Measurements from ENCODE around the gene C4orf54.

Gene C4orf54

DNA sequence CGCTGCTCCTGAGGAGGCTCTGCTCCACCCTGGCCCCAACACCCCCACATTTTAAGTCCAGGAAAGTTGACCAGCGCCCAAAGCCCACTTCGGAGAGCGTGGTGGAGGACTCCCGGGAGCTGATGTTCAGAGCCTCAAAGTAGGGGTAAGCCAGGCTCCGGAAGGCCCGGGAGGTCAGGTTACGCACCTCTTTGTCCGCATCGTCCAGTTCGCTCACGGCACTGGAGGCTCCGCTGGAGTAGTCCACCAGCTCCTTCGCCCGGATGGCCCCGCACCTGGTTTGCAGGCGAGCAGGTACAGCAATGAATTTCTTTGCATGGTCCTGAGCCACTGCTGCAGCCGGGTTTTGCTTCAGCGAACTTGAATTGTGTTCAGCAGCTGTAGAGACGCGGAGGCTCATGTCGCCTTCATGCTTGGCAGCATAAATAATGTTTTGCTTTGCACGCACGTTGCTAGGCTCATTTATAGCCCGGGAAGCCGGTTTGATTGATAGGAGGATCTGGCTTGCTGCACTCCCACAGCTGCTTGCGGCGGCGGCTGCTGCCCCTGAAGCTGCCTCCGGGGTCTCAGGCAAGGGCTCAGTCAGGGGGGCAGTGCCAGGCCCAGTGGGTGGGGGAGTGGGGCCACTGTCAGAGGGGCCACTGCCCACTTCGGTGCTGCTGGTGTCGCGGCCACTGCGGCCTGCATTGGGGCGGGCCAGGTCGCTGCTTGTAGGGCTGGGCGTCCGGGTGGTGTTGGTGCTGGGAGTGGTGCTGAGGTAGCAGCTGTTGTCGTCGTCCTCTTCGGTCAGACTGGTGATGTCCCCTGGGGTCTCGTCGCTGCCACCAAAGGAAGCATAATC, 4.8 kb downstream of the C4orf54 start:
- DNase-seq = no peak

DNA sequence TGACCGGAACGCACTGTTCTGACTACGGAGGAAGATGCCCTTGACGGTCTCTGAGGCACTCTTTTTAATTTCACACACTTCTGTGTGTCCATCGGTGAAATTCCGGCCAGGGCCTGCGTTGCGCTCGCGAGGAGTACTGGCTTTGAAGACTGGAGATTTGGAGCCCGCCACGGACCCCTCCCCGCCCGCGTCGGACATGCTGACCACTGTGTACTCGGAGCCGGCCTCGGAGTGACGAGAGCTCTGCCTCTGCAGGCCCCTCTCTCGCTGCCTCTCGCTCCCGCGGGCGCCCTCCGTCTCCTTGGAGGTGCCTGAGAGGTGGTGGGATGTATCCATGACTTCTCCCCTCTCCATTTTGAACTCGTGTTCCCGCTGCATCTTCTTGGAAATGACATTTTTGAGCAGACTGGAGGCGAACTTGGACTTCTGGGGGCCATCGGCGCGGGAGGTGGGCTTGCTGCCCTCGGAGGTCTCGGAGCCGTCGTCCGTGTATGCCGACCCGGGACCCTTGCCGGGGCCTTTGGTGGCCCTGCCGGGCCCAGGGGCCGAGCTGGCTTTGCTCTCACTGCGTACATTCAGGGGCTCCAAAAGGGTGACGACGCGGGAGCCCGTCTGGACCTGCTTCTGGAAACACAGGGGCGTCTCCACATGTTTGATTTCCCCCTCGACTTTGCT, 5.7 kb downstream of the C4orf54 start:
- no peak for DNase-seq

DNA sequence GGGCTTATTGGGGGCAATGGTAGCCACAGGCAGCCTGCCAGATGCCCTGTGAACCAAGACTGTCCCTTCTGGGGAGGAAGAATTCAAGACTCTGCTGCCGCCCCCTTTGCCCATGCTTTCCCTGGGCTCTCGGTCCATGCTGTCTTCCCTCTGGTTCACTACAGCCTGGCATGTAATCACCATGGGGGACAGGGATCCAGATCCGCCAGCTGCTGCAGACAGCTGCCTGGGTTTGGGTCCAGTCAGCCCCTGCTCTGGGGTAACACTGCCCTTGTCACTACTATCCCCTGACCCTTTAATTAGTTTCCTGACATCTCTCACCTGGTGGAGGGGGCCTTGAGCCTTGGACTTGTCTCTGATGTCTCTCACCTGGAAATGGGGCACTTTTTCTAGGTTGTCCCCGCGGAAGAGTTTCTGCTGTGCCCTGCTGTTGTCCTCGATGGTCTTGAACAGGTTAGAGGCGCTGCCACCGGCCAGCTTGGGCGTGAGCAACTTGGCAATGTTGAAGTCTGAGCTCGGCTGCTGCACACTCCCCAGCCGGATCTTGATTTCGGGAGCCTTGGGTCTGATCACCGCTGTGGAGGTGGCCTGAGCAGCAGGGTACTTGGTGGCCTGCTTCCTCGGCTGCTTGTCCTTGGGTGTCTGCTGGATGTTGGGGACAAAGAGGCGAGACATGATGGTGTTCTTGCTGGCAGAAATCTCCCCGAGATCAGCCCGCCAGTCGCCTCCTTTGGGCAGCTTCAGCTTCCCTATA, 6.4 kb downstream of the C4orf54 start:
- DNase-seq = no peak

DNA sequence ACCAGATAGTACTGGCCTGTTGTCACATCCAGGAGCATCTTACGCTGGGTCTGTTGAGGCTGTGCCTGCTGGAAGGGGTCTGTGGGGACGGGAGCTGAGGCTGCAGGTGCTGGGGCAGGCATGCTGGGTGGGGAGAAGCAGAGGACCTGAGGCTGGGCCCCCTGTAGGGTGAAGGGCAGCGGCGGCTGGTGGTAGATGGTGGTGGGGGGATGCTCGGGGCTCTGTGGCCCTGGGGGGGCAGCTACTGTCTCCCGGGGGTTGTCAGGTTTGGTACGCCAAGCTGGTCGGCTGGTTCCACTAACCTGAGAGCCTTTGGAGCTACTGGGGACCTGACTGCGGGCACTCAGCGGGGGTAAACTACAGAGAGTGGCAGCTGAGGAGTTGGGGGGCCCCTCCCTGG, 7.8 kb downstream of the C4orf54 start:
- DNase-seq = no peak

DNA sequence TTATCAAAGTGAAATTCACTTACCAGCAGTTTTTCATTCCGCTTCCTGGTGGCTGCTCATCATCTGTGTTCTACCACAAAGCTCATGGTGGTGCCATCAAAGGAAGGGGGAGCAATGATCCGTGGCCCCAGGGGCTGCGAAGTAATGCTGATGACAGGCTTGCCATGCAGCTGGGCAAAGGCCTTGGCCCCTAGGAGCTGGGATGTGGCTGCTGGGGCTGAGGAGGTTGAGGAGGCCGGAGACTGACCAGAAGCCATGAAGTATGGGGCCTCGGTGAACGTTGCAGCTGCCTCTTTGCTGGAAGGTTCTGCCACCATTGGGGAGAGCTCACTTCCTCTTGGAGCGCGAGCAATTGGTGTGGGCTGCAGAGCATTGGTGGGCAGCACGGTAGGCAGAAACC, 8.4 kb downstream of the C4orf54 start:
- DNase-seq = no peak

DNA sequence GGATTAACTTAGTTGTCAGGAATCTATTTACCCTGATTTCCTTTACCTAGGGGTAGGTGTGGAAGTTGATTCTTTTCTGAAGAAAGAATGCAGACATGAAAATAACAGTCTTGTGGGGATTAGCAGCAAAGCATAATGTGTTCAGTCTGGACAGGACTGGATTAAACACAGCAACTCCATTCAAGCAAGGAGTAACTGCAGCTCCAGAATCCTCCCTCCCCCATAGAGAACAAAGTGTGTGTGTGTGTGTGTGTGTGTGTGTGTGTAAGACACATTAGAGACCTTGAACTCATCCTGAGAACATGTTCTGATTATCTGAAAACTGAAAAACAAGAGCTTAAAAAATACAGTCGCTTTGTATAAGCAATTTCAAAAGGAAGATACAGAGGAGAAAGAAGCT, 9.3 kb downstream of the C4orf54 start:
- DNase-seq = no peak

DNA sequence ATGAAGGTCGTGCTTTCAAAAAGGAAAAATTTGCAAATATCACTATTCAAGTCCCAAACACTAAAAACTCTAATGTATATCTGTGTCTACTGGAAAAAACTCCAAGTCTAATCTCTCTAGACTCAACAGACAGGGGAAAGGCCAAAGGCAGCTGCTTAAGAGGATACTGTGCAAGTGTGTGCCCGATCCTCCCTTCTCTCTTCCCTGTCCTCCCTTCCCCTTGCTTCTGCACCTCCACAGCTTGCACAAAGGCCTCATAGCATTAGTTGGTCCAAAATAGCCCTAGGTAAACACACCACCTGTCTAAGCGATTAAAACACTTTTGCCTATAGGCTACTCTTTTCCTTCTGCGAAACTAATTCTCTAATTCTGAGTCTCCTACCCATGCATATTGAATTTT, 10.6 kb downstream of the C4orf54 start:
- no peak for DNase-seq

DNA sequence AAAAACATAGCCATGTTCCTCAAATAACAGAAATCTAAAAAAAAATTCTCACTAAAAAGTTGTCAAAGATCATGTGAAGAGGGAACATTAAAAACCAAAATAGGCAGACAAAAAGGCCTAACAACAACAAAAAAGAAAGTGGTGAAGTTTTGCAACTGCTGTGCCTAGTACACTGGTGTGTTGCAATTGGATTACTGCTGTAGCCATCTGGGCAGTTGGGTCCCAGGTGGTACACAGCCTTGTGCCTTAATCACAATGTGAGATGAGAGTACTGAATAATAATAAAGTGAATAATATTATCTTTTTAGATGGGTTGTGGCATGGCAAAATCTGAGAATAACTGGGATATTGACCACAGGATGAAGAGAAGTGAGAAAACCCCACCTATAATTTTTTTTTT, 12.0 kb downstream of the C4orf54 start:
- DNase-seq = no peak

DNA sequence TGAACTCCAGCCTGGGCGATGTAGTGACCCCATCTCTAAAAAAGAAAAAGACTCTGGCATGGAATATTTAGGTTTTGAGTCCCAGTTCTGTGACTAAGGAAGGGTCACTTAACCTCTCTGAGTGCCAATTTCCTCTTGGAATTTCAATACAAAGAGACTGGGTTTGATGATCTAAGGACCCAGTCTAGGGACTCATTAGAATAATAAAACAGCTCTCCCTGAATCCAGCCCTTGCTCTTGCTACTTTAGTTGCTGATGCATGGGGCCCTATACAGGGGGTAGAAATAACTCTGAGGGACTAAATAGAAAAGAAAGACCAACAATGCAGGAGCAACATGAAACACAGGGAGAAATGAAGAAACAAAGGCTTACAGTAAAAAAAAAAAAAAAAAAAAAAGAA, 12.6 kb downstream of the C4orf54 start:
- DNase-seq = no peak

DNA sequence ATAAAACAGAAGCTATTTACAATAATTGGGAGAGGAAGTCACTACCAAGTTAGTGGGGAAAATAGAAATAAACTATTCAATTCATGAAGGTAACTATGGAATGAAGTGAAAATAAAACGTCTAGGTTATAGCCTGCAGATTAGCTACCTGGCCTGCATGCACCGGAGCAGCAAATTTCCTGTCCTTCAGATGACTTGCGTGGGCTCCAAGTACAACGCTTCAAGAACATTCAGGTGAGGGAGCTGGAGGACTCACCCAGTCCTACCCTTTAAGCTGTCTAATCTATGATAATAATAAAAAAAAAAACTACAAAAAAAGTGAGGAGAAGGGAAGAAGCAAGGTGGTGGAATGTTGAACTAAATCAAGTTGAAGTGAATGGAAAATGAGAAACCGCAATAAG, 13.2 kb downstream of the C4orf54 start:
- DNase-seq = no peak

DNA sequence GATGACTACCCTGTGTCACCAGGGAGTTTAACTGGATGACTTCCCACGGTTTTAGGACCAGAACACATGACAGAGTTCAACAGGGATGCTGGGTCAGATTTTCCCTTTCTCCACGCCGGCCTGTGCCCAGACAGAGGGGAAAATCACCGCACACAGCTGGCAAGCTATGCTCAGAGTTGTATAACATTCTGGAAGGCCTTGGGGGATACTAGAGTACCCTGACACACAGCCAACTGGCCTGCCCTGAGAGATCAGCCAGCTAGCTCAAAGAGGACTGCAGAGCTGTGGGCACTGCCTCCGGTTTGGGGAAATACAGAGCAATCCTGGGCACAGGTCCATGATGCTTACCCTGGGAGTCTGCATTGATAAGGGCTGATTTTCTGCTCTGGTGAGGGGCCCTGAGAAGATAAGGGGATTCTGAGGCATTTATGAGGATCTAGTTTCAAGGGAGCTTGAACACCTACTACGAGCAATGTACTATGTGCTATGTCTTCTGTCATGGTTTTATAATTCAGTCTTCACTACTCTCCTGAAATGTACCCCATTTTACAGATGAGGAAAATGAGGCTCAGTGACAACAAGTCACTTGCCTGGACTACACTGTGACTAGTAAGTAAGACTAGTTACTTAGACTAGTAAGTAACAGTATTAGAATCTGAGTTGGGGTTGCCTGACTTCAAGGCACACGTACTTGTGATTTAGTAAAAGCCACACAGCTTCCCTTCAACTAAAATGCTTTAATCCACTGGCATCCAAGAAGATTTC, 14.7 kb downstream of the C4orf54 start:
- DNase-seq = peak in 22 of 51 donors; percentile 4 to 69 (median 36)

DNA sequence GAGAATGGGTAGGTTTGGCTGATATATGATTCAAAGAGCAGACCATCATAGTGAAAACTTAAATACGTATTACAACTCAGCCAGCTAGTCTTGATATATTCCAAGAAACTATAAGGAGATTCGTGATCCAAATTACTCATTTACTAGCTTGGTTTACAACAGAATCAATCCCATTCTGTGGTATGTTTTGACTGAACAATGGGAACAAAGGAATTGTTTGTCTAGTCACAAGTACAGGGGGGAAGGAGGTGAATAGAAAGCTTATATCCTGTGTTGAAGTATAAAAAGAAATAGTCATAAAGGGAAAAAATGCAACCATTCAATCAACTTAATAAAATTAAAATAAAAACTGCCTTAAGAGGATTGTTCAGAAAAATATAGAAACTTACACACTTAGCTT, 17.0 kb downstream of the C4orf54 start:
- no peak for DNase-seq

DNA sequence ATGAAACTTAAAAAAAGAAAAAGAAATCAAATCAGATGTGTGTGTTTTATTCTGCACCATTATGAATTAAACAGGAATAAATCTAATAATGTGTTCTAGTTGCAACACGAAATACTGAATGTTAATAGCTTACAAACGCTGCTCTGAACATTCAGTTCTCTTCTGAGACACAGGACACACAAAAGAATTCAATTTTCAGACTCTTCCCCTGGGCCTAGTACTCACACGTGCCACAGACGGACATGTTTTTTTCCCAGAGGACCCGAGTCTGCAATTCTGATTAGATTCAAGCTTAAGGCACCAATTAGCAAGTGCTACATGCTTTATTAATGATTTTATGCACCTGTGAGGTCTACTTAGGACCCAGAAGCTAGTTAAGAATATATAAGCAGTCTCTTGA, 20.5 kb downstream of the C4orf54 start:
- DNase-seq = no peak

DNA sequence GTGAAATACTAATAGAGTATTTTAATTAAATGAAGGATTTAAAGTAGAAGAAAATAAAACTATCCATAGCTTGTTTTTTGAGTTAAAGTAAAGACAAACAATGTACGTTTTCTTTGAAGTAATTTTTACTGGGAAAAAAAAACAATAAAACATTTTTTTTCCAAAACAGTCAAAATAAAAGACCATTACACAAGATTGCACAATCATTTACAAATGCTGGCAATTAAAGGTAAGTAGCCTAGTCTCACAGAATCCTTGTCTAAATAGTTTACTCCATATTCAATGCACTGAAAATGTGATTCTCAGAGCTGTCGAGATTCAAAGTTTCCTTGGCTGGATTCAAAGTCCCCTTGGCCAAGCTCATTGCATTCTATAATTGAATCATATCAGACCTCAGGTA, 21.2 kb downstream of the C4orf54 start:
- no peak for DNase-seq

DNA sequence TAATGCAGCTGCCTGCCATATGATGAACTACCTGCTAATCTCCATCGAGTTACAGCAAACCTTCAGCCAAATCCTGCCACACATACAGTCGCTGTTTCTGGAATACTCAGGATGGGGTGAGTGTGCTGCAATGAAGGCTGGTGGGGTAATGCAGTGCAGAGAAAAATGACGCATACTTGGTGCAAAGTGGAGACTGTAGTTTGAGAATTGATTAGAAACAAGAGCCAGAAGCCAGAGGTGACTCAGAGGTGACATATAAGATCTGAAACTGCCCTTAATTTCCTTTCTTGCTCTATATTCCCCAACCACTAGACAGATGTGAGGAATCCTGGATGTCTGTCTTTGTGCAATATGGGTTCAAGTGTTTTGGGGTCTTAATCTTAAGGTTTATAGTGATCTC, 22.0 kb downstream of the C4orf54 start:
- DNase-seq = no peak

DNA sequence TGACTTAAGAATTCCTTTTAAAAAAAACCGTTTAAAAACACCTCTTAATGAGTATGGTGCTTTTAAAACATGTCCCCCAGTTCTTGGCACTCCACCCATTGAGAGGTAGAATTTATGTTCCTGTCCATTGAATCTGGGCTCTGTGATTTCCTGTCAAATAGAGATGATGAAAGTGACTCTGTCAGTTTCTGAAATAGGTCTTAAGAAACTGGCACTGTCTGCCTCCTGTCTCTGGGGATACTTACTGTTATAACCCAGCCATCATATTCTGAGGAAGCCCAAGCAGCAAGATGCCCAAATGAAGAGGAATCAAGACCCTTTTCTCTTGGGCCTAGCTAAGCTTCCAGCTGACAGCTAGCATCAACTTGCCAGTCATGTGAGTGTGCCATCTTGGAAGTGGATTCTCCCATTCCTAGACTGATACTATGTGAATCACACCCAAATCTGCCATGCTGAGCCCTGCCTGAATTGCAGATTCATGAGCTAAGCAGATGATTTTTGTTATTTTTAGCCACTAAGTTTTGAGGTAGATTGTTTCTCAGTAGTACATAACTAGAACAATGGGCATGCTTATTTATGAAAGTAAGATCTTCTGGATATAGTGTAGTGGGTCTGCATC, 22.8 kb downstream of the C4orf54 start:
- DNase-seq = no peak

DNA sequence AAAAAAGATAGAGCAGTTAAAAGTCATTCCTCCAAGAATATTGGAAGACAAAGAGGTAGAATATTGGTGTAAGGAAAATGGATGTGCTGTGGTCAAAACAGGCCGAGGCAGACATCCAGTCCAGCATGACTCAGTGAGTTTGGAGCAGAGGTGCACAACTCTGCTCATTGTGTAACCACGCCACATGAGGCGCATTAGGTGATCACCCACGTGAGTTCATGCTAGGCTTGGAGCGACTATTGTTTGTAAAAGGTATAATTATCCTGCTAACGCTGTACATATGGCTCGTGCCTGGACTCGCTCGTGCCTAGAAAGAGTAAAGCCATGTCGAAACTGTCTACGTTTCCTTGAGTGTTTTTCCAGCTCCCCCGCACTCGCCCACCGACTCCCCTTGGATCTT, 23.9 kb downstream of the C4orf54 start:
- DNase-seq = no peak

DNA sequence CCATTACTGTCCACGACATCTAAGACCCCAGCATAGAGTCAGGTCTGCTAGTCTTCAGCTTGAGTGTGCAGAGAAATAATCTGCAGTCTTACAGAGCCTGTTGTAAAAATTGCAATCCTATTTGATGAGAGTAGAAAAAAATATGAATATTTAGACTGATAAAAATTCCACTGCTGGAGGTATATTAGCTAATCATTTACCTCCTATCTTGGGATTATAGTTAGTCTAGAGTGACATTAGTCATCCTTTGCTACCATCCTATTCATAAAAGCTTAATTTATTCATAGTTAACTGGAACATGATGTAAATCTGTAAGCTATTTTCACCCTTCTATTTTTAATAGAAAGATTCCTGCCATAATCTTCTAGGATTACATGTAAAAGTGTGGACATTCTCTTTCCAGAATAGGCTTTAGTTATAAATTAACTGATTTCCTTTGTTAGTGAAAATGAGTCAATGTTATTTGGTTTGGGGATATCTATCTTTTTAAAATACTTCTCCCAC, 26.7 kb downstream of the C4orf54 start:
- DNase-seq = no peak

DNA sequence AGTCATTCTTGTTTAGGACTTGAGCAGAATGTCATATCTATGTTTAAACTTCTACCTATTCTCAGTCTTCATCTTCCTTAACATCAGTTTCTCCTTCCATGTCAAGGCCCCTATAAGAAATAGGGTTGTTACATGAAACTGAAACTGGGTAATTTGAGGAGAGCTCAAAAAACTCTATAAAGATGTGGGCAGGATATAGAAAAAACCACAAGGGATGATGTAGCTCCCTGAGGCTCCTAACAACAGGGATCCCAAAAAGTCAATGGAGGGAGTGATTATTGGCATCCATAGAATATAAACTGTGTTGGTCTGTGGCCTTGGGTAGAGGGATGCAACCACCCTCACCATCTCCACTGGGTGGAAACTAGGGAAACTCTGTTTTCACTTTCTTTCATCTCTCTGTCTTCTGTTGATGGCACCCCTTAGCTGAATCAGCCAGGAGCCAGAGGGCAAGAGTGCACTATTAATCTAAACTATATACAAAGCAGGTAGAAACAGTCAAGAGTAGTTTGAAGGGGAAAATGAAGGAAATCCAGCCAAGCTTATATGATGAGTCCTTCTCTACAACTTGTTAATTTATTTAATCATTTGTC, 27.6 kb downstream of the C4orf54 start:
- DNase-seq = no peak

DNA sequence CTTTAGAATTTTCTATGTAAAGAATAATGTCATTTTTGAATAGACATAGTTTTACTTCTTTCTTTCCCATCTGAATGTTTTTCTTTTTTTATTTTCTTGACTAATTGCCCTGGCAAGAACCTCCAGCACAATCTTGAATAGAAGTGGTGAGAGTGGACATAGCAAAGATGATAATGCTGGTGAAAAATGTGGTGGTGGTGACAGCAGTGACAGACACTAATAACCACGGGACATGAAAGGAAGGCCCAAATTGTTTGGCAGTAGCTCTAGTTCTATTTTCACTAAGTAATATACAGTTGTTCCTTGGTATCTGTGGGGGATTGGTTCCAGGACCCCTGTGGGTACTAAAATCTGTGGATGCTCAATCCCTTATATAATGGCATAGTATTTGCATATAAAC, 29.6 kb downstream of the C4orf54 start:
- DNase-seq = no peak

DNA sequence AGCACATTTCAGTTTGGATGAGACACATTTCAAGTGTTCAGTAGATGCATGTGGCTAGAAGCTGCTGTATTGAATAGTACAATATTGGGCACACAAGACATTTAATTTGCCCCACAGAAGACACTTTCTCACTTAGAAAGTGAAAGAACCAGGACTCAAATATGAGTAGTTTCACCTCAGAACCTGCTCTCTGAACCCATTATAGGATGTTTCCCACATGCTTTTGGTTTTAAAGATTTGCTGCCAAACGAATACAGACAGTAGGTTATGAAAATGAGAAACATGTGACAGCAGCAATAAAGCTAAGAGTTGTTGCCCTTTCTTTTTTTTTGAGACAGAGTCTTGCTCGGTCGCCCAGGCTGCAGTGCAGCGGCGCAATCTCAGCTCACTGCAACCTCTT, 32.3 kb downstream of the C4orf54 start:
- no peak for DNase-seq
